GM12873 (cell line): Measurements from ENCODE around the gene OR13J1.
A peak's percentile ranks its signal among the peaks of the same experiment; 100 is the strongest.

Experiments used
- CTCF ChIP-seq: IDR thresholded peaks from 2 replicates; pipeline ENCODE4 v1.5.1; 2012; ENCODE audit warnings: low read depth, mild to moderate bottlenecking, moderate library complexity, low read length, control low read depth; ENCODE audit not compliant: insufficient read depth; ENCODE audit errors: missing control alignments

The OR13J1 gene

GRCh38 chr9:35911690-35912089 lies 41.5 kb upstream of the OR13J1 start:
- no peak for TF ChIP-seq CTCF

DNA sequence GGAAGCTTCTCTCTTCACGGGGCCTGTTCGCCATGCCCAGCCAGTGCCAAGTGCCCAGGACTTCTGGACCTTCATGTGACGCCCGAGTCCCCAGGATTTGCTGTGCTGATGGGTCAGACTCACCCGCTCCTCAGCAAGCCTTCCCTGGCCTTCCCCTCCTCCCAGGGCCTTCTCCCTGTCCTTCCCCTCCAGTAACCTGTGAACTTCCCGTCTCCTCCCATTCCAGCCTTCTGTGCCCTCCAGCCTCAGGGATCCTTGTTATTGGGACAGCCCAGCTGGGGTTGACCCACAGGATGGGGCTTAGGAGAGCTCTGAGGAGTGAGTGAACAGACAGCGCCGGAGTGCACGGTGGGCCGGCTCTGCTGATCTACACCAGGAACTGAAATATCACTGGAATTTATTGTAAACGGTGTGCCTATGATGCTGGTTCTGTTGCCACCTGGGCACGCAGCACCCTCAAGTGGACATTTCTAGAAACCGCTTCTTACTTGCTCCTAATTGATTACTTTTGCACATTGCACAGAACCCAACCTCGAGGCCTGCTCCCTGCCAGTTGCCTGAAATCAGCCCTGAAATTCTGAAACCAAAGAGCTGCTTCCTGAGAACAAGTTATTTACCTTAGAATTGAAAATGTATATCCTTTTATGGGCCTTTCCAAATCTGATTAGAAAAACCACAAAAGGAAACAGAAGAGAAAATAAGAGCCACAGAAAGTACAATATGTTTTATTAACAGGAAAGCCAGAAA lies 40.6 kb upstream of the OR13J1 start:
- TF ChIP-seq CTCF: peak; percentile 64

GRCh38 chr9:35909687-35910612 lies 39.7 kb upstream of the OR13J1 start:
- TF ChIP-seq CTCF: no peak

DNA sequence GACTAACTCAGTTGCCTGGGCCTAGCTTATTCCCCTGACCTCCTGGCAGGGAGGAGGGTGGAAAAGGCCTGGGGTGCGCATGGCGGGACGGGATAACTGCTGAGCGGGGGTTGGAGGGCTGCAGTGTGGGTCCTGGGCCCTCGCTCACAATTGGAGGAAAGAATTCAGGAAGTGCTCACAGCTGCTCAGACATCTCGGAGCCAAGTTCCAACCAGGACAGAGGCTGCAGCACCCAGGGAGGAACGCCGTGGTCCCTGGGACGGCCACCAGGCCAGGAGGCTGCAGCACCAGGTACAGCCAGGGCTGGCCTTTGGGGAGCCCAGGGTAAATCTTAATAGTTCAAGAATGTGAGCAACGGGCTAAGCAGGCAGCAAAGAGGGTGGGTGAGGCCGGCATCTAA lies 39.1 kb upstream of the OR13J1 start, which contains the start of gene SPAAR:
Gene SPAAR (plus strand): TSS at position 217 of the 400 bp plus-strand sequence. CDS start 974 bp downstream, outside the sequence.
- TF ChIP-seq CTCF: no peak

DNA sequence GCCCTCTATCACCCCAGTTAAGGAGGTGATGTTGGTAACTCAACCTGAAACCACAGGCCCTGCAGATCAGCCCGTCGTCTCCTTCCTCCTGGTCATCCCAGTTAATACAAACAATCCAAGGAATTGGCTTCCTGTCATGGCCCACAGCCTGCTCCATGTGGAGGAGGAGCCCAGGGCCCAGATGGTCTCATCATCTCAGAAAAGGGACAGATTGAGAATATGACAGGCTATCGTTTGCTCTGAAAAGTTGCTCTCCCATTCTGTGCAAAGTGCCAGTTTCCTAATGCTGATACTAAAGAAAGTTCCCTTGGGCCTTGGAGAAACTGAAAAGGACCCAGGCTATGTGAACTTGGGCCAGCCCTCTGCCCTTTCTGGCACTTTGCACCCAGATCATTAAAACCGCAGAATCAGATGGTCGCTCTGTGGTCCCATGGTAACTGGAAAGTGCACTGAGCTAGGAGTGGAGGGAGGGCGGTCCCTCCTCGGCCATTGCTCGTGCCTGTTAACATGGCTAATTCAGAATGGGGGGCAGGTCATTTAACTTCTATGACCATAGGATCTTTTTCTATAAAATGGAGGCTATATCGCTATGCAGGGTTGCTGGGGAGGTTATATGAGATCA lies 38.4 kb upstream of the OR13J1 start:
- no peak for TF ChIP-seq CTCF

DNA sequence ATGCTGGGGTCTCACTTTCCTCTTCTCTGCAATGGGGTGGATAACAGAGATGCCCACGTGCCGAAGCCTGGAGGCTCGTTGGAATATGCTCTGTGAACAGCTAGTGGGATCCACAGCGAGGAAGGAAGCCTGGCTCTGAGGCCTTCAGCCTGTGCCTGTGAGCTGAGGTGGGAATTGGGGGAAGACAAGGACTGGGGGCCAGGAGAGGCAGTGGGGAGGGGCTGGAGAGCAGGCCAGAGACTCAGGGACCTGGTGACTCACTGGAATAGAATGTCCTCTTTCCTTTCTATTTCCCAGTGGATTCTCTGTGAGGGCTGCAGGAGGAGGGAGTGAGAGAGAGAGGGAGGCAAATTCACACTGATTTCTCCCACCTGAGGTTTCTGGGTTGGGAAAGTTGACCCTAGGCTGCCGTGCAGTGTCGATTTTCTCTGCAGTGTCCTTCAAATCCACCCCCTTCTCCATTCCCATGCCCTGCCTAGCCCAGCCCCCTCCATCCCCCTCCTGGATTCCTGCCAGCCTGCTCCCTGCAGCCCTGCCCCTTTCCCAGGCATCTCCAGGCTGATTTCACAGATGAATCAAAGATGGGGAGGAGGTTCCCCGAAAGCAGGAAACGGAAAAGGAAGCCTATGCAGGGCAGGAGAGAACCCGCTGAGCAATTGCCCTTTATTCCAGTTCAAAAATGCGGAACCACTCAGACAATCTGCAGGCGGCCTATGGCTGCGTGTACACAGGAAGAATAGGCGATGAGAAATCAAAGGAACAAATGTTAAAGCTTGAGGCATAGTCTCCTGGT lies 37.7 kb upstream of the OR13J1 start:
- no peak for TF ChIP-seq CTCF
